CD14-positive monocyte (primary cell): Measurements from ENCODE around the gene WLS. TPM values are rescaled to one million over a fixed set of nuclear protein-coding genes. Genes with fewer than 3 reads are reported as not detected.

Experiments used
- DNase-seq, 3 donors: peaks; one replicate each; pipeline ENCODE4 v3.0.0-alpha.2; 2011 to 2022
- H2AFZ ChIP-seq: 2 replicates; pipeline ENCODE4 v1.6.0; 2012; ENCODE audit warnings: mild to moderate bottlenecking, low read depth, low read length, inconsistent platforms; ENCODE audit not compliant: insufficient read depth, poor library complexity, severe bottlenecking
- H3K27ac ChIP-seq, 2 donors: 1 replicate in 1 of 2; 2 replicates in 1 of 2; pipeline ENCODE4 v1.5.1; 2012 to 2013; ENCODE audit warnings: low read length in 2 of 2, control low read depth in 1 of 2, inconsistent platforms in 1 of 2, low read depth in 1 of 2, mild to moderate bottlenecking in 1 of 2
- H3K27me3 ChIP-seq, 2 donors: one replicate each; pipeline versions ENCODE4 v1.6.0 to v1.6.1; 2011 to 2013; ENCODE audit warnings: low read length in 2 of 2; ENCODE audit not compliant: control insufficient read depth in 2 of 2, insufficient read depth in 2 of 2
- H3K36me3 ChIP-seq, 2 donors: replicated peaks in 1 of 2; 1 replicate in 1 of 2; 2 replicates in 1 of 2; pipeline versions ENCODE4 v1.5.1 to v1.6.1; 2012 to 2013; ENCODE audit warnings: low read length in 2 of 2, control low read depth in 1 of 2, inconsistent platforms in 1 of 2, mild to moderate bottlenecking in 1 of 2; ENCODE audit not compliant: insufficient read depth in 2 of 2, control insufficient read depth in 1 of 2
- H3K4me1 ChIP-seq, 2 donors: 1 replicate in 1 of 2; 2 replicates in 1 of 2; pipeline versions ENCODE4 v1.5.1 to v1.6.1; 2012 to 2013; ENCODE audit warnings: low read length in 2 of 2, control low read depth in 1 of 2, inconsistent platforms in 1 of 2, mild to moderate bottlenecking in 1 of 2, moderate library complexity in 1 of 2; ENCODE audit not compliant: insufficient read depth in 2 of 2, control insufficient read depth in 1 of 2
- H3K4me2 ChIP-seq: replicated peaks from 2 replicates; pipeline ENCODE3; 2012; ENCODE audit warnings: low read length, moderate library complexity, mild to moderate bottlenecking; ENCODE audit not compliant: poor library complexity, severe bottlenecking; ENCODE audit errors: extremely low read depth
- H3K4me3 ChIP-seq, 3 experiments: fragments of 200-600 bp in 1 of 3; sonication (generic) in 1 of 3; replicated peaks in 1 of 3; 1 replicate in 2 of 3; 2 replicates in 1 of 3; pipeline ENCODE4 v1.5.1; 2011 to 2013; ENCODE audit warnings: low read length in 3 of 3, mild to moderate bottlenecking in 3 of 3, control low read depth in 2 of 3, low read depth in 2 of 3, inconsistent platforms in 1 of 3, moderate library complexity in 1 of 3
- H3K79me2 ChIP-seq: 2 replicates; pipeline ENCODE4 v1.6.0; 2012; ENCODE audit warnings: mild to moderate bottlenecking, control low read depth, inconsistent platforms, low read length, moderate library complexity; ENCODE audit not compliant: insufficient read depth
- H3K9ac ChIP-seq: 2 replicates; pipeline ENCODE4 v1.6.0; 2017; ENCODE audit warnings: low read length, mild to moderate bottlenecking; ENCODE audit not compliant: insufficient read depth, poor library complexity, severe bottlenecking
- H3K9me3 ChIP-seq, 2 donors: replicated peaks in 1 of 2; 1 replicate in 1 of 2; 2 replicates in 1 of 2; pipeline versions ENCODE4 v1.5.1 to v1.6.1; 2012 to 2013; ENCODE audit warnings: low read length in 2 of 2, control low read depth in 1 of 2; ENCODE audit not compliant: control insufficient read depth in 1 of 2, insufficient read depth in 1 of 2
- H4K20me1 ChIP-seq: 2 replicates; pipeline ENCODE4 v1.6.0; 2012; ENCODE audit warnings: mild to moderate bottlenecking, low read length, control low read depth, moderate library complexity; ENCODE audit not compliant: insufficient read depth
- H3K27ac Mint-ChIP-seq, 7 donors: one replicate each; pipeline ENCODE4 v1.8.0; 2020; ENCODE audit warnings: mild to moderate bottlenecking in 7 of 7, mixed read lengths in 7 of 7, moderate library complexity in 6 of 7, inconsistent platforms in 2 of 7
- H3K27me3 Mint-ChIP-seq, 3 donors: one replicate each; pipeline ENCODE4 v1.8.0; 2021 to 2022; ENCODE audit warnings: low read depth in 3 of 3, mild to moderate bottlenecking in 3 of 3, mixed read lengths in 3 of 3, moderate library complexity in 3 of 3, inconsistent platforms in 1 of 3
- H3K36me3 Mint-ChIP-seq, 2 donors: one replicate each; pipeline ENCODE4 v1.8.0; 2020; ENCODE audit warnings: mixed read lengths in 2 of 2, inconsistent platforms in 1 of 2, mild to moderate bottlenecking in 1 of 2
- H3K4me1 Mint-ChIP-seq: one replicate; pipeline ENCODE4 v1.8.0; 2020; ENCODE audit warnings: mild to moderate bottlenecking, mixed read lengths
- H3K4me3 Mint-ChIP-seq, 2 donors: one replicate each; pipeline ENCODE4 v1.8.0; 2020; ENCODE audit warnings: mild to moderate bottlenecking in 2 of 2, mixed read lengths in 2 of 2, moderate library complexity in 1 of 2
- H3K9me3 Mint-ChIP-seq, 7 donors: one replicate each; pipeline ENCODE4 v1.8.0; 2020 to 2022; ENCODE audit warnings: mixed read lengths in 7 of 7, mild to moderate bottlenecking in 6 of 7, moderate library complexity in 6 of 7, inconsistent platforms in 2 of 7
- WGBS: methylation state at CpG from one replicate; pipeline ENCODE4 v1.1.5; 2013; ENCODE audit warnings: missing lambda C conversion rate; ENCODE audit not compliant: insufficient coverage; 5-methylcytosine and 5-hydroxymethylcytosine counted together
- intact Hi-C, 2 donors: fragments of 100-400 bp; cut with micrococcal nuclease; formaldehyde crosslinking; loops; one replicate each; pipeline versions ENCODE4 v1.15.0 to v1.15.1; 2023
- polyA plus RNA-seq, 3 donors: library from polyadenylated mRNA; depleted of rRNA in 1 of 3; unstranded in 2 of 3; stranded (reverse) in 1 of 3; fragments of 300-500 nt in 2 of 3; fragments of >200 nt in 1 of 3; fragmentation: Illumina TruSeq in 2 of 3; gene quantifications; 1 replicate in 2 of 3; 2 replicates in 1 of 3; pipeline ENCODE4 v1.2.3, GENCODE V29; 2012 to 2021
- TF ChIP-seq, protein P1 (sequence below): fragments of 200-600 bp; IDR thresholded peaks from one replicate; pipeline ENCODE4 v1.8.0; 2022; ENCODE audit warnings: antibody characterized with exemption, mild to moderate bottlenecking

The WLS gene
- polyA plus RNA-seq, 3 donors, result 29.8 to 46.3 (median 34.6) TPM

- Histone ChIP-seq H3K4me2 (no peak overlapping the region), H4K20me1 (no peaks in the 10 kb centered on the region), H3K4me1 (no peaks in the 10 kb centered on the region), H3K27me3 (no peaks in the 10 kb centered on the region), H3K4me3 (no peak overlapping the region), H3K79me2 (no peaks in the 10 kb centered on the region), H2AFZ (no peak overlapping the region), H3K9ac (no peak overlapping the region), H3K36me3 (no peaks in the 10 kb centered on the region), H3K27ac (no peak overlapping the region), H3K9me3 (no peaks in the 10 kb centered on the region)
- no peaks in the 10 kb centered on the region for H3K36me3 Mint-ChIP-seq
- peaks cover 0 to 4% (median 0%) of the 10 kb centered on the region in 3 donors for H3K27me3 Mint-ChIP-seq
- intact Hi-C loops, result no loop called here
- no peak overlapping the region for H3K27ac Mint-ChIP-seq
- no peaks in the 10 kb centered on the region for H3K4me1 Mint-ChIP-seq
- H3K4me3 Mint-ChIP-seq, result no peak overlapping the region
- TF ChIP-seq, protein P1, sequence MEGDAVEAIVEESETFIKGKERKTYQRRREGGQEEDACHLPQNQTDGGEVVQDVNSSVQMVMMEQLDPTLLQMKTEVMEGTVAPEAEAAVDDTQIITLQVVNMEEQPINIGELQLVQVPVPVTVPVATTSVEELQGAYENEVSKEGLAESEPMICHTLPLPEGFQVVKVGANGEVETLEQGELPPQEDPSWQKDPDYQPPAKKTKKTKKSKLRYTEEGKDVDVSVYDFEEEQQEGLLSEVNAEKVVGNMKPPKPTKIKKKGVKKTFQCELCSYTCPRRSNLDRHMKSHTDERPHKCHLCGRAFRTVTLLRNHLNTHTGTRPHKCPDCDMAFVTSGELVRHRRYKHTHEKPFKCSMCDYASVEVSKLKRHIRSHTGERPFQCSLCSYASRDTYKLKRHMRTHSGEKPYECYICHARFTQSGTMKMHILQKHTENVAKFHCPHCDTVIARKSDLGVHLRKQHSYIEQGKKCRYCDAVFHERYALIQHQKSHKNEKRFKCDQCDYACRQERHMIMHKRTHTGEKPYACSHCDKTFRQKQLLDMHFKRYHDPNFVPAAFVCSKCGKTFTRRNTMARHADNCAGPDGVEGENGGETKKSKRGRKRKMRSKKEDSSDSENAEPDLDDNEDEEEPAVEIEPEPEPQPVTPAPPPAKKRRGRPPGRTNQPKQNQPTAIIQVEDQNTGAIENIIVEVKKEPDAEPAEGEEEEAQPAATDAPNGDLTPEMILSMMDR, result no peak
- 100% methylated on average over 1 of the region's 2 CpGs for WGBS
- DNase-seq, result no peak
- H3K9me3 Mint-ChIP-seq, result no peaks in the 10 kb centered on the region
Measured at GRCh38 chr1:68100571-68100970, 131.8 kb downstream of the WLS start.

DNA sequence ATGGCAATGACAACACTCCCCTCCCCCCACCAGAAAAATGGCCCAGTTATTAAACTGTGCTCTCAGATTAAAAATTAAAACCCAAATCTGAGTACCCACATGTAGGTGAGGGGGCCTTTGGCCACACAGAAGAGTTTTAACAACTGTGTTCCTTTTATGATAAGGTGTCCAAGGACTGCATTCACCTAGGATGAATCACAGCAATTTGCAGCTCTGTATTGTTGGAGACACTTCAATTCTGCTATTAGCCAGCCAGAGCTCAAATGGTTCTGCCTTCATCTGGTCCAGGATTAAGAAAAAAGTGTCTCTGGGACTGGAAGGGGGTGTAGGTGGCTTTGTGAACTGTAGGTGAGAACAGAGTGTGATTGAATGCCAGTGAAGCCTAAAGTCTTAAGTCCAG, 138.6 kb downstream of the WLS start:
- Histone ChIP-seq H3K79me2 (no peaks in the 10 kb centered on the region), H3K9ac (no peak overlapping the region), H3K36me3 (no peaks in the 10 kb centered on the region), H3K4me3 (no peak overlapping the region), H3K4me2 (no peak overlapping the region), H3K27ac (no peak overlapping the region), H2AFZ (no peak overlapping the region), H3K27me3 (no peaks in the 10 kb centered on the region), H3K4me1 (no peaks in the 10 kb centered on the region), H4K20me1 (no peaks in the 10 kb centered on the region), H3K9me3 (no peaks in the 10 kb centered on the region)
- Mint-ChIP-seq H3K4me1 (no peaks in the 10 kb centered on the region), H3K9me3 (peaks cover 0 to 7% (median 3%) of the 10 kb centered on the region in 7 donors), H3K4me3 (no peak overlapping the region), H3K27ac (no peak overlapping the region), H3K27me3 (peaks cover 0 to 4% (median 3%) of the 10 kb centered on the region in 3 donors), H3K36me3 (no peaks in the 10 kb centered on the region)
- no peak for DNase-seq
- intact Hi-C loops, result no loop called here
- TF ChIP-seq, protein P1, result no peak
